HFF-Myc (cell line): Measurements from ENCODE around the gene MYB.

Experiments used
- DNase-seq: peaks from one replicate; pipeline ENCODE4 v3.0.0-alpha.2; 2011; ENCODE audit warnings: low read depth; ENCODE audit errors: extremely low read depth
- H3K4me3 ChIP-seq: replicated peaks from 2 replicates; pipeline ENCODE4 v1.5.1; 2011; ENCODE audit warnings: low read depth, mild to moderate bottlenecking, control low read depth, low read length
- TF ChIP-seq, protein P1 (sequence below): IDR thresholded peaks from 2 replicates; pipeline ENCODE4 v1.5.1; 2012; ENCODE audit warnings: mild to moderate bottlenecking, low read depth, low read length, control low read depth; ENCODE audit errors: missing control alignments

The MYB gene

DNA sequence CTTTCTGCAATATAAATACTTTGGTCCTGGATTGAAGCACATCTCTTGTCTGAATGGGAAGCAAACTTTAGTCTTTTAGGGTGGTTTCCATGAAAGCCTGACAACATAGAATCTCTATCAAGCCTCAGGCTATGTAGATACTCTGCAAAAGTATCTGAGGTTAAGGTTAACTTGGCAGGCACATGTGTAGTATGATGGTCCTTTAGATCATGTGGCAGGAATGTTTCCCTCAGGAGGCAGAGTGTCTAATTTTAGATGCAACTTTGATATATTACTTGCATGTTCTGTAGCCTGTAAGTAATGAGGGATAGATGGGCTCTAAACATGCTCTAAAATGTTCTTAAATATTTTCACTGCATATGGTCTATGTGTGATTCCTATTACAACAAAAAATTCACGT, 8.2 kb downstream of the MYB start:
- TF ChIP-seq, protein P1, sequence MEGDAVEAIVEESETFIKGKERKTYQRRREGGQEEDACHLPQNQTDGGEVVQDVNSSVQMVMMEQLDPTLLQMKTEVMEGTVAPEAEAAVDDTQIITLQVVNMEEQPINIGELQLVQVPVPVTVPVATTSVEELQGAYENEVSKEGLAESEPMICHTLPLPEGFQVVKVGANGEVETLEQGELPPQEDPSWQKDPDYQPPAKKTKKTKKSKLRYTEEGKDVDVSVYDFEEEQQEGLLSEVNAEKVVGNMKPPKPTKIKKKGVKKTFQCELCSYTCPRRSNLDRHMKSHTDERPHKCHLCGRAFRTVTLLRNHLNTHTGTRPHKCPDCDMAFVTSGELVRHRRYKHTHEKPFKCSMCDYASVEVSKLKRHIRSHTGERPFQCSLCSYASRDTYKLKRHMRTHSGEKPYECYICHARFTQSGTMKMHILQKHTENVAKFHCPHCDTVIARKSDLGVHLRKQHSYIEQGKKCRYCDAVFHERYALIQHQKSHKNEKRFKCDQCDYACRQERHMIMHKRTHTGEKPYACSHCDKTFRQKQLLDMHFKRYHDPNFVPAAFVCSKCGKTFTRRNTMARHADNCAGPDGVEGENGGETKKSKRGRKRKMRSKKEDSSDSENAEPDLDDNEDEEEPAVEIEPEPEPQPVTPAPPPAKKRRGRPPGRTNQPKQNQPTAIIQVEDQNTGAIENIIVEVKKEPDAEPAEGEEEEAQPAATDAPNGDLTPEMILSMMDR: no peak
- no peak for DNase-seq
- no peak overlapping the region for H3K4me3 ChIP-seq

DNA sequence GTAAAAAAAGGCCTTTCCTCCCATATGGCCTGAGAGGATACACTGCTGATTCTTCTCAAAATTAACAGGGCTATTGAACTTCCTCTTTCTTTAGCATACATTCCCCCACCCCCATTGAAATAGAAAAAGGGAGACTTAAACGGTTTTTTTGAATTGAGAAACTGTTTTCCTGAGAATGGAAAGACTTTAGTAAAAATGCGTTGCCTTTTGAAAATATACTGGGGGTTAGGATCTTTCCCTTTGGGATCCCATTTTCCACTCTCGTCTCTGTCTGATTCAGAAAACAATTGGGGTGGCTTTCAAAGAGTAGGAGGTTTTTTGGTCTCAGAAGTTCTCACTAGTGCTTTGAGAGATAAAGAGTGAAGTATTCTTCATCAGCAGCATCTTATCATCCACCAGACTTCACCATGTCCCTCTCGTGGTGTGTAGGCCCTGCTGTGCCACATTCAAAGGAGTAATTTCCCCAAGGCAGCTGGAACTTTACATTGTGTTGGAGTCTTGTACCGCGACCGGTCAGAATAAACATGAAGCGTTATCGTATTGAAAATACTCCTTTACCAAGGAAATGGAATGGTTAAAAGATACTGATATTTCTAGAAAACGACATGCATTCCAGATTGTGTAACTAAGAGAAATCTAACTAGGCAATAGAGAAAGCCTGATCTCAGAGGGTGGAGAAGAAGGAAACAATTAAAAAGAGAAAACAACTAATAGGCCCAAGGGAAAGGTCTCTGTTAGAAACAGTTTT, 10.6 kb downstream of the MYB start:
- H3K4me3 ChIP-seq: no peak overlapping the region
- no peak for DNase-seq
- TF ChIP-seq, protein P1: no peak

DNA sequence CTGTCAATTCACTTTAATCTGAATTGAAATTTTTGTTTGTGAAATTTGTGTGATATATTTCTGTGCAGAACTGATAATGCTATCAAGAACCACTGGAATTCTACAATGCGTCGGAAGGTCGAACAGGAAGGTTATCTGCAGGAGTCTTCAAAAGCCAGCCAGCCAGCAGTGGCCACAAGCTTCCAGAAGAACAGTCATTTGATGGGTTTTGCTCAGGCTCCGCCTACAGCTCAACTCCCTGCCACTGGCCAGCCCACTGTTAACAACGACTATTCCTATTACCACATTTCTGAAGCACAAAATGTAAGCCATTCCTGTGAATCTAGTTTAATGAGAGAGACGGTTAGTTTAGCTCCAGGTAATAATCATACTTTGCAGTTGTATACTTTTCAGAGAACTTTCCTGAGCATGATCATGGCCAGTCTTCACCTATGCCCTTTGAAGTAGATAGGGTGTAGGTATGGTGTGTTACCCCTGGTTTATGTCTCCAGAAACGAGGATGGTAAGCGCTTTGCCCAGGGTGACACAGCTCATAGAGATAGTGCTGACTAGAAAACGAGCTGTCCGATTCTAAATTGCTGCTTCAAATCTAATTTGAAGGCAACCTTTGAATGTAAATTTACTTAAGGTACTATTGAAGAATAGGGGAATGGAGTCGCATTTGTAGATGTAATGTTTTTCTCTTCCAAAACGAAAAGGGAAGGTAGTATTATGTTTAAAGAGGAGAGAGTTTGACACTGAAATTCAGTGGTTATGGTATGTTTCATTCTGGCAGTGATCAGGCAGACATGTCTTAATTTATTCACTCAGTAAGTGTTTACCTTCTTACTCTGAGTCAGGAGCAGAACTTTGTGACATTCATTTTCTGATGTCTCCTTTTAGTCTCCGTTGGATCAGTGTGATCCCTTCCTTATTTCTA, 11.4 kb downstream of the MYB start:
- H3K4me3 ChIP-seq: no peak overlapping the region
- DNase-seq: no peak
- TF ChIP-seq, protein P1: no peak

DNA sequence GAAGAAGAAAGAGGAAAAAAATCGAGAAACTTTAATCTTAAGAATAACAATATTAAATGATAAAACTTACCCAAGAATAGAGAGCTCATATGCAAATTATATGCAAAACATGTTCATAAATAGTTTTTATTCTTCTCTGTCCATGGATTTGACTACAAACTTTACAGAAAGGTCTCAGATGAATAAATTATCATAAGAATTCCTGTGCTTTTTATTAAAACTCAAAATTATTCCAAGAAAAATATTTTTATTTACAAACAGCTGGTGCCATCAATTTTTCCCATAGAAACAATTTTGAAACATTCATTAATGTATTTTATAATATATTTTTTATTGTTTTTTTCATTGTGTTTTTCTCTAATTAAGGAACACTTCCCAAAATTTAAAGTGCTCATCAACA, 12.1 kb downstream of the MYB start:
- TF ChIP-seq, protein P1: no peak
- DNase-seq: no peak
- H3K4me3 ChIP-seq: no peak overlapping the region

DNA sequence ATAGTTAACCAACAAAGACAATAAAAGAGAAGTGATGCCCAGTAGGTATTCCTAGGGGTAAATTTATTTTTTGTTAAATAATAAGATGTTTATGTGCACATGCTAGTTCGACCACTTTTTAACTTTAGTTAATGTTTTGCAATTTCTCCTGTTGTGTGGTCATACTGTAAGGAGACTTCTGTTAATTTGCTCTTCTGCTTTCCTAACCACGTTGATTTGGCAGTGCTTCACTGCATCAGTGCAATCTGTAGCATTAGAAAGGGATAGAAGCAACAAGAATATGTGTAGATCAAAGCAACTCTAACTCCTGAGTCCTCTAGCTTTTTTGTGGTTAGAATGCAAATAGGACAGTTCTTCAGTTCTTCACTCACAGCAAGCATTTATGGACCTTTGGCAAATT, 13.9 kb downstream of the MYB start:
- TF ChIP-seq, protein P1: no peak
- no peak for DNase-seq
- no peak overlapping the region for H3K4me3 ChIP-seq

DNA sequence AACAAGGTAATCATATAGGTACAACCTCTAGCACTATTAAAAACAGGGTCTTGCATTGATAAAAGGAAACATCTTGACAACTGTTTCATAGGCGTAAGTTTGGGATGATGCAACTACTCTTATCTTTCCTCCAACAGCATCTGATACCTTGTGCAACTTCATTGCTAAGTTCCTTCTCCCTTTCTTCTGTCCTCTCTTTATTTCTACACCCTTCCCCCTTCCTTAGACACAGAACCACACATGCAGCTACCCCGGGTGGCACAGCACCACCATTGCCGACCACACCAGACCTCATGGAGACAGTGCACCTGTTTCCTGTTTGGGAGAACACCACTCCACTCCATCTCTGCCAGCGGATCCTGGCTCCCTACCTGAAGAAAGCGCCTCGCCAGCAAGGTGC, 14.4 kb downstream of the MYB start:
- H3K4me3 ChIP-seq: no peak overlapping the region
- TF ChIP-seq, protein P1: no peak
- no peak for DNase-seq
